HG03442 (cell line): ENCODE measurements around the gene SLC43A2.

Experiments
- ATAC-seq: cut with Tn5 transposase; IDR thresholded peaks from one replicate; pipeline ENCODE4 v1.9.1; 2021; ENCODE audit warnings: mild to moderate bottlenecking, moderate library complexity; ENCODE audit not compliant: unreplicated experiment

The SLC43A2 gene

DNA sequence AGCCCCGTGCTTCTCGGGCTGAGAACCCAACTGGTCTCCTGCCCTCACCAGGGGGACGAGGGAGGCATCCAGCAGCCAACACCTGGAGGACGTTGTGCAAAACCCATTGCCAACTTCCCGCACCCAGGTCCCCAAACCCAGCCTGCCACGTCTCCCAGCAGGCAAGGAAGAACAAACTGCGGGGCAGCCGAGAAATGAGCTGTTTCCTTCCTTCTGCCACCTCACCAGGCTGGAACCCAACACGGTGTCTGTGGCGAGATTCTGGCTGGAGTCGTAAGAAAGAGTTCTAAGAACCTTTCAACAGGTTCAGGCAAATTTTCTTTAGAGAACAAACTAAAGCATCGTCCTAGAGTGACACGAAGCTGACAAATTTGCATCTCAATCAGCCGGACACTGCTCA is 3.6 kb downstream of the SLC43A2 start:
- ATAC-seq, result no peak

DNA sequence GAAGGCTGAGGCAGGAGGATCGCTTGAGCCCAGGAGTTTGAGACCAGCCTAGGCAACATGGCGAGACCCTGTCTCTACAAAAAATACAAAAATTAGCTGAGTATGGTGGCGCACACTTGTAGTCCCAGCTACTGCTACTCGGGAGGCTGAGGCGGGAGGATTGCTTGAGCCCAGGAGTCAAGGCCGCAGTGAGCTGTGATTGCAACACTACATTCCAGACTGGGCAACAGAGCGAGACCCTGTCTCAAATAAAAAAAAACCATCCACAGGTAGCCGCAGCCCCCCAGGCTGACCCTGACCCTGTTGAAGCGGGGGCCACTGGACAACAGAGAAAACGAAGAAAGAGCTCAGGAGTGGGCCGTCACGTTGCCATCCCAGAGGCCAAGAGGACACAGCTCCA is 4.0 kb downstream of the SLC43A2 start:
- ATAC-seq, result no peak

- no peak for ATAC-seq
These were observed 5.5 kb downstream of the SLC43A2 start for GRCh38 chr17:1623057-1623630.

GRCh38 chr17:1621273-1621954 is 7.2 kb downstream of the SLC43A2 start:
- ATAC-seq, result no peak

- no peak for ATAC-seq
These were observed 8.1 kb downstream of the SLC43A2 start for GRCh38 chr17:1620486-1620885.

DNA sequence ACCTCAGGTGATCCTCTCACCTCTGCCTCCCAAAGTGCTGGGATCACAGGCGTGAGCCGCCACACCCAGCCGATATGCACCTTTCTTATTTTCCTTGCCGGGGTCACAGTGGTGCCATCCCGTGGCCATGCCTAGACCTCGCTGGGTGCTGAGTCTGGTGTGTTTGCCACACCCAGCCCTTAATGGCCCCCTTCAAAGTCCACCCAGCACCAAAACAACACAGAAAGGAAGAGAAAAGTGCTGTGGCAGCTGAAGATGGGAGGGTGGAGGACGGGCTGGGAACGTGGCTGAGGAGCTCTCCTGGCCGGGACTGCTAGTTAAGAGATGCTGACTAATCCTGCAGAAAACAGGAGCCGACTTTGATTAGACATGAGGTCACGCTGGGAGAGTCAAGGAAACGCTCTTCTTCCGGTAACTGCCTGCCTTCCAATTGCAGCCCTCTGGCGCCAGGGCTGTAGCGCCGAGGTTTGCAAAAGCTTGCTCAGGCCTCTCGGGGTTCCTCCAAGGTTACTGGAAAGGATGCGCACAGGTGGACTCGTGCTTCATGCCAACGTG is 10.9 kb downstream of the SLC43A2 start:
- ATAC-seq, result no peak

GRCh38 chr17:1616101-1616500 is 12.5 kb downstream of the SLC43A2 start:
- ATAC-seq, result no peak

- ATAC-seq, result no peak
These were observed 16.2 kb downstream of the SLC43A2 start for GRCh38 chr17:1612400-1612799.

DNA sequence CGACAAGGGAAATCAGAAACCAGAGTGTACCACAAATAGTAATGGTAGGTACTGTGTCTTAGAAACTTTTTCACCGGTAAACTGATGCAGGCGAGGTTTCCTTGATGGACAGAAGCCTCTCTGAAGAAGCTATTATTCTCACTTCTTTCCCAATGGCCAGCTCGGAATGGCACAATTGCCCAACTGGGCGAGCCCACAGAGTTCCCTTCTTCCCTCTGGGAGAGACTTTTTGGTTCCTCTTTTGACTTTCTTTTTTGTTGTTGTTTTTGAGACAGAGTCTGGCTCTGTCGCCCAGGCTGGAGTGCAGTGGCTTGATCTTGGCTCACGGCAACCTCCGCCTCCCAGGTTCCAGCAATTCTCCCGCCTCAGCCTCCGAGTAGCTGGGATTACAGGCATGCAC is 16.9 kb downstream of the SLC43A2 start:
- ATAC-seq, result no peak

DNA sequence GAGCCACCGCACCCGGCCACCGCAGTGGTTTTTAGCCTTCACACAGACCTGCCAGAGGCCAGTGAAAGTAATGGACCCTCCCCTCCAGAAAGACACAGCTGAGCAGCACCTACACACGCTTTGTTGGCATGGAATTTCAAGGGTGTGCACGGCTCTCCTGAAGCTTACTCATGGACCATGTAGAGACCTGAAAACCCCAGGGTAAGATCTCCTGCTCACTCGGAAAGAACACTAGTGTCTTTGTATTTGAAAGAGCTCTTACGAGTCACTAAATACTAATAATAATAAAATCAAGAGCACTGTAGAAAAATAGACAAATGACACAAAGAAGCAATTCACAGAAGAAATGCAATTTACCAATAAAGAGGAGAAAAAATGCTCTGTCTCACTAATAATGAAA is 20.0 kb downstream of the SLC43A2 start:
- no peak for ATAC-seq

GRCh38 chr17:1607971-1608320 is 20.7 kb downstream of the SLC43A2 start:
- ATAC-seq, result no peak

GRCh38 chr17:1606352-1606985 is 22.2 kb downstream of the SLC43A2 start:
- no peak for ATAC-seq

DNA sequence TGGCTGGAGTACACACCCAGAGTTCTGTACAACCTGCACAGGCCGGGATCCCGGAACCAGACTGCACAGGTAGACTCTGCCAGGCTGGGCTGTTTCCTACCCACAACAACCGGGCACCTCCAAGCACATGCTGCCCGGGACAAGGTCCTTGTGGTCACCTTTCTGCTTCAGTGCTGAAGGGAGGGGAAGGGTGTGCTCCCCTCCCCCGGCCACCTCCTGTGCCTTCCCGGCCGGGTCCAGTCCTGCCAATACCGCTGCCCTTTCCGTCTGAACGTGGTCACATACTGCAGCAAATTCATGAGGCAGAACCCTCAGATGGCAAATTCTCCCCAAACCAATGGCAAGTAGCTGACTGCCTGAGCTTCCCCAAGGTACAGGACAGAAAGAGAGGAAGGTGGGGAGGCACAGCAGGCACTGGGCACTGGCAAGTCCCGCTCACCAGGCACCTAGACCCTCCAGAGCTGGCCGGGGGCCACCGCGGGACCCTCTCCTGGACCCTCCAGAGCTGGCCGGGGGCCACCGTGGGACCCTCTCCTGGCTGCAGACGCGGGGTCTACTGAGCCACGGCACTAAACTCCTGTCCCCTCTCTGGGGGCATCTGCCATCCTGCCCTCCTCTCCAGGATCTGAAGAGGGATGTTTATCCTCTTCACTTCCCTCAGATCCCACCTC is 22.8 kb downstream of the SLC43A2 start:
- no peak for ATAC-seq

DNA sequence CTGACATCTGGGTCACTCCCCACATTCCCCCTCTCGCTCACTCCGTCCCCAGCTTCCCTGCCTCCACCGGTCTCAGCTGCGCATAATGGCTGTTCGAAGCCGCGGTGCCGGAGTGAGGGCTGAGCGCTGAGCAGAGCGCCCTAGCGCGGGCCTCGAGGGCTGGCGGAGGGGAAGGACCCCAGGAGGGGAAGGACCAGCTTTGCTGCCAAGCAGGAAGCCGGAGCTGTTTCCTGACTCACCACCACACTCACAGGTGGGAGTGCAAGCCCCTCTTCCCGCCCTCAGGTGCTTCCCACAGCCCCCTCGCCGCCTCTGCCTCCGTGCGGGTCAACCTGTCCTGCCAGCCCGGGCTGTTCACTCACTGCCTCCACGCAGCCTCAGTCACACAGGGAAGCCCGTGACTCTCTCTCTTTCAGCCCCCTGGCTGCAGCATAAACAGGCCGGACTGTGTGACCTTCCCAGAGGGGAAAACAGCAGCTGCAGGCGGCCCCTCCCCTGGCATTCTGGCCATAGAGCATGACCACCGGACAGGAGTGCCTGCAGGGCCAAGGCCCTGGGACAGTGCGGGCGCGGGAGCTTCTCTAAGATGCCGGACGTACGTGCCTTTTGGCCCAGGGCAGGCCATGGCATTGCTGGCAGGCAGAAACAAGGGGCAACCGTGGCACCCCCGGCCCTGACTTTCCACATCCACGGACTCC is 23.7 kb downstream of the SLC43A2 start:
- ATAC-seq, result no peak

DNA sequence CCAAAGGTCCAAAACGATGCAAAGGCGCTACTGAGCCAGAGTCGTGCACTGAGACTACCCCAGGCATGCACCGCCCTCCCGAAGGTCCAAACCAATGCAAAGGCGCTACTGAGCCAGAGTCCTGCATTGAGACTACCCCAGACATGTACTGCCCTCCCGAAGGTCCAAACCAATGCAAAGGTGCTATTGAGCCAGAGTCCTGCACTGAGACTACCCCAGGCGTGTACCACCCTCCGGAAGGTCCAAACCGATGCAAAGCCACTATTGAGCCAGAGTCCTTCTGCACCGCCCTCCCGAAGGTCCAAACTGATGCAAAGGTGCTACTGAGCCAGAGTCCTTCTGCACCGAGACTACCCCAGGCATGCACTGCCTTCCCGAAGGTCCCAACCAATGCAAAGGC is 27.1 kb downstream of the SLC43A2 start:
- ATAC-seq, result no peak

- ATAC-seq, result no peak
These were observed 30.1 kb downstream of the SLC43A2 start for GRCh38 chr17:1598399-1599095.

GRCh38 chr17:1597861-1598342 is 30.7 kb downstream of the SLC43A2 start:
- ATAC-seq, result no peak

GRCh38 chr17:1593630-1593931 is 35.1 kb downstream of the SLC43A2 start:
- no peak for ATAC-seq

DNA sequence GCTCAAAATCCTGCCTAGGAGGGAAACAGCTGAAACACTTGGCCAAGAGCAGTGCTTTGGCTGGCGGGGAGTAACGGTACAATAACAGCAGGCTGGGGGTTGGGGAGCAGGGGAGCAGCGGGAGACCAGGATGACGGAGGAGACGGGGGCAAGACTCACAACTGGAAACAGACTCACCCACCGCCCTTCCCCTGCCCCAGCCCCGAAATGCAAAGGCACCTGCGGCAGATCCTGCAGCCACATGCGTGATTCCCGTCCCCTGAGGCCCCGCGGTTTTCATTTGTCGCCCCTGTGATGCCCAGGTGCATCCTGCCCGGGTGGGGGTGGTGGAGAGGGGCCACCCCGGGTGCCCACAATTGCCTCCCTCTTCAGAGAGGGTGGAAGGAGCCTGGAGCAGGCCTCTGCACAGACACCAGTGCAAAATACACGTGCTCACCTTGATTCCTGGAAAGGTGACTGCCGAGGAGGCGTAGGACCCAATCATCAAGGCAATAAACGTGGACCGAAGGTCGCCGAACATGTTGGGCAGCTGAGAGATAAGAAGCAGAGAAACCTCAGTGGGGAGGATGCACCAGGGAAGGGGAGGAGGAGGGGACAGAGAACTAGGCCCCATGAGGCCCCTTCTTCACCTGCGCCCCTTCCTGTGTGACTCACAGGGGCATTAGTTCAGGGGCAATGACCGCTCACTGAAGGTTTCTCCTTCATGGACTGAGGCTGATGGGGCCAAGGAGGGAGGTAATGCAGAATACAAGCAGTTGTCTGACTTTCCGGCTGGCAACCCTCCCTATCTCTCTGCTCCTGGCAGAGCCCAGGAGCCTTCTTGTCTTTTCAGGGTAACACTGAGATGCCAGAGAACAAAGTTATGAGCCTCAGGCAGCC is 35.6 kb downstream of the SLC43A2 start:
- ATAC-seq, result peak; percentile 52
